ENCODE results near the gene BUD23. TPM values are rescaled to one million over a fixed set of nuclear protein-coding genes. Genes with fewer than 3 reads are reported as not detected.
A peak's percentile ranks its signal among the peaks of the same experiment; 100 is the strongest.
"Not testable (repeated sequence)": the region's sequence is repeated elsewhere in the genome, so short reads cannot be mapped to it uniquely, and the experiment has no call there.

BUD23 gene
- total and polyA plus RNA-seq, 4 experiments from 2014 or later: 54.3 to 187 (median 87.5) TPM

GRCh38 chr7:73718438-73718881 is 35.1 kb downstream of the BUD23 start:
- DNase-seq: peak in 2 of 5 donors; percentile 28 to 66
- POLR2A ChIA-PET (ENCODE audit: partially characterized antibody): interaction anchor here (0.8 to 2.2 kb wide), 6 partner anchors 13 to 889 kb away, joined by 3 to 8 read pairs (median 4); partner anchors contain the start of genes ABHD11 and BAZ1B
- no peaks in the 10 kb centered on the region for H3K27me3 Mint-ChIP-seq
- CTCF ChIA-PET (ENCODE audit: partially characterized antibody): interaction anchor here (1.6 to 2.0 kb wide), 2 partner anchors 16 to 112 kb away, joined by 6 to 9 read pairs; no protein-coding TSS in a partner anchor
- H3K9me3 Mint-ChIP-seq: no peaks in the 10 kb centered on the region
- H3K4me3 ChIP-seq (ENCODE audit: low read length in 2 of 2): peak overlapping the region; percentile 65 to 76
- H3K9me3 ChIP-seq (ENCODE audit: control insufficient read depth in 1 of 2, low read length in 2 of 2): no peaks in the 10 kb centered on the region
- no peaks in the 10 kb centered on the region for H3K27me3 ChIP-seq (ENCODE audit: insufficient read depth, low read length)
- intact Hi-C loops (cut with micrococcal nuclease): loop anchor here (1.0 to 5.0 kb wide), 2 partner anchors 35 to 51 kb away; partner anchors contain the start of genes BUD23, DNAJC30 and VPS37D
- peaks cover 34% of the 10 kb centered on the region for H3K4me1 ChIP-seq (ENCODE audit: insufficient read depth, low read length)
- H3K36me3 ChIP-seq (ENCODE audit: insufficient read depth, low read length): no peaks in the 10 kb centered on the region
- peaks cover 13 to 29% (median 20%) of the 10 kb centered on the region in 4 donors for H3K4me1 Mint-ChIP-seq
- no peaks in the 10 kb centered on the region for H3K36me3 Mint-ChIP-seq
- H3K27ac ChIP-seq (ENCODE audit: low read depth, low read length): peak overlapping the region; percentile 46
- H3K4me3 Mint-ChIP-seq: peak overlapping the region; percentile 83 to 92 (median 91)
- peak overlapping the region in 5 of 7 donors; percentile 15 to 96 (median 76) for H3K27ac Mint-ChIP-seq

- H3K27me3 Mint-ChIP-seq: no peaks in the 10 kb centered on the region
- CTCF ChIA-PET (ENCODE audit: partially characterized antibody): interaction anchor here (1.2 to 1.3 kb wide), 2 partner anchors 16 to 104 kb away, joined by 3 to 8 read pairs; no protein-coding TSS in a partner anchor
- peak within 1 kb of the TSS; percentile 46 for H3K27ac ChIP-seq (ENCODE audit: low read depth, low read length)
- no peaks in the 10 kb centered on the region for H3K9me3 Mint-ChIP-seq
- H3K4me1 Mint-ChIP-seq: peaks cover 13 to 29% (median 20%) of the 10 kb centered on the region in 4 donors
- POLR2A ChIA-PET (ENCODE audit: partially characterized antibody): interaction anchor here (1.2 to 2.1 kb wide), 3 partner anchors 13 to 20 kb away, joined by 3 to 10 read pairs (median 7); partner anchors contain the start of gene ABHD11
- H3K4me1 ChIP-seq (ENCODE audit: insufficient read depth, low read length): peaks cover 34% of the 10 kb centered on the region
- no peaks in the 10 kb centered on the region for H3K9me3 ChIP-seq (ENCODE audit: control insufficient read depth in 1 of 2, low read length in 2 of 2)
- H3K27ac Mint-ChIP-seq: peak within 1 kb of the TSS in 5 of 7 donors; percentile 68 to 90 (median 72)
- peak within 1 kb of the TSS; percentile 65 to 76 for H3K4me3 ChIP-seq (ENCODE audit: low read length in 2 of 2)
- H3K27me3 ChIP-seq (ENCODE audit: insufficient read depth, low read length): no peaks in the 10 kb centered on the region
- DNase-seq: peak; percentile 65 to 78 (median 71)
- no peaks in the 10 kb centered on the region for H3K36me3 Mint-ChIP-seq
- peak within 1 kb of the TSS; percentile 84 to 92 (median 91) for H3K4me3 Mint-ChIP-seq
- H3K36me3 ChIP-seq (ENCODE audit: insufficient read depth, low read length): no peaks in the 10 kb centered on the region
- intact Hi-C loops (cut with micrococcal nuclease): loop anchor here (1.0 to 5.0 kb wide), 3 partner anchors 19 to 52 kb away; partner anchors contain the start of genes ABHD11, BUD23, DNAJC30 and VPS37D
Measured at GRCh38 chr7:73718905-73719805, 35.8 kb downstream of the BUD23 start, which contains the start of gene STX1A. TSS of gene STX1A (minus strand) at chr7:73719669. CDS start at chr7:73719631, 38 bp downstream.

GRCh38 chr7:73719806-73720169 is 36.4 kb downstream of the BUD23 start:
- Histone ChIP-seq H3K27ac (ENCODE audit: low read depth, low read length) (no peak overlapping the region), H3K27me3 (ENCODE audit: insufficient read depth, low read length) (no peaks in the 10 kb centered on the region), H3K36me3 (ENCODE audit: insufficient read depth, low read length) (no peaks in the 10 kb centered on the region), H3K9me3 (ENCODE audit: control insufficient read depth in 1 of 2, low read length in 2 of 2) (no peaks in the 10 kb centered on the region), H3K4me3 (ENCODE audit: low read length in 2 of 2) (no peak overlapping the region), H3K4me1 (ENCODE audit: insufficient read depth, low read length) (peaks cover 34% of the 10 kb centered on the region)
- H3K27ac Mint-ChIP-seq: peak overlapping the region in 4 of 7 donors; percentile 68 to 90 (median 70)
- no peaks in the 10 kb centered on the region for H3K9me3 Mint-ChIP-seq
- DNase-seq: peak in 1 of 5 donors; percentile 25
- H3K27me3 Mint-ChIP-seq: peaks cover 0 to 2% of the 10 kb centered on the region in 2 donors
- H3K36me3 Mint-ChIP-seq: no peaks in the 10 kb centered on the region
- H3K4me1 Mint-ChIP-seq: peaks cover 14 to 29% (median 20%) of the 10 kb centered on the region in 4 donors
- intact Hi-C loops (cut with micrococcal nuclease): loop anchor here (1.0 to 5.0 kb wide), 2 partner anchors 19 to 52 kb away; partner anchors contain the start of genes ABHD11 and VPS37D
- CTCF ChIA-PET (ENCODE audit: partially characterized antibody): interaction anchor here (1.2 to 1.3 kb wide), 3 partner anchors 15 to 113 kb away, joined by 3 to 8 read pairs (median 4); no protein-coding TSS in a partner anchor
- POLR2A ChIA-PET (ENCODE audit: partially characterized antibody): interaction anchor here (1.2 to 2.1 kb wide), 3 partner anchors 14 to 19 kb away, joined by 3 to 10 read pairs (median 7); partner anchors contain the start of gene ABHD11
- peak overlapping the region; percentile 70 to 86 (median 82) for H3K4me3 Mint-ChIP-seq

- H3K27ac ChIP-seq (ENCODE audit: low read depth, low read length); H3K4me3 ChIP-seq (ENCODE audit: low read length in 2 of 2); H3K27me3 ChIP-seq (ENCODE audit: insufficient read depth, low read length); H3K36me3 ChIP-seq (ENCODE audit: insufficient read depth, low read length); H3K36me3 Mint-ChIP-seq; H3K9me3 ChIP-seq (ENCODE audit: control insufficient read depth in 1 of 2, low read length in 2 of 2); intact Hi-C loops (cut with micrococcal nuclease); H3K9me3 Mint-ChIP-seq; H3K27me3 Mint-ChIP-seq; DNase-seq: not testable (repeated sequence)
- ChIA-PET CTCF (ENCODE audit: partially characterized antibody) (interaction anchor here (1.2 to 1.3 kb wide), 3 partner anchors 14 to 114 kb away, joined by 3 to 8 read pairs (median 4); no protein-coding TSS in a partner anchor), POLR2A (ENCODE audit: partially characterized antibody) (interaction anchor here (1.2 to 2.1 kb wide), 3 partner anchors 15 to 18 kb away, joined by 3 to 10 read pairs (median 7); partner anchors contain the start of gene ABHD11)
- peaks cover 34% of the 10 kb centered on the region for H3K4me1 ChIP-seq (ENCODE audit: insufficient read depth, low read length)
- Mint-ChIP-seq H3K4me1 (peaks cover 14 to 29% (median 20%) of the 10 kb centered on the region in 4 donors), H3K4me3 (peak overlapping the region; percentile 70 to 86 (median 82)), H3K27ac (peak overlapping the region in 4 of 7 donors; percentile 44 to 90 (median 72))
Measured at GRCh38 chr7:73720443-73720842, 37.0 kb downstream of the BUD23 start.

GRCh38 chr7:73721377-73721817 is 38.0 kb downstream of the BUD23 start:
- intact Hi-C loops (cut with micrococcal nuclease): no loop called here
- Histone ChIP-seq H3K27ac (ENCODE audit: low read depth, low read length) (no peak overlapping the region), H3K4me1 (ENCODE audit: insufficient read depth, low read length) (peaks cover 29% of the 10 kb centered on the region), H3K4me3 (ENCODE audit: low read length in 2 of 2) (no peak overlapping the region), H3K9me3 (ENCODE audit: control insufficient read depth in 1 of 2, low read length in 2 of 2) (no peaks in the 10 kb centered on the region), H3K36me3 (ENCODE audit: insufficient read depth, low read length) (no peaks in the 10 kb centered on the region), H3K27me3 (ENCODE audit: insufficient read depth, low read length) (no peaks in the 10 kb centered on the region)
- no peak for DNase-seq
- ChIA-PET POLR2A (ENCODE audit: partially characterized antibody) (no interaction called here), CTCF (ENCODE audit: partially characterized antibody) (interaction anchor here (1.0 to 5.9 kb wide), 2 partner anchors 92 to 114 kb away, joined by 3 to 111 read pairs; no protein-coding TSS in a partner anchor)
- Mint-ChIP-seq H3K4me1 (peaks cover 14 to 25% (median 17%) of the 10 kb centered on the region in 4 donors), H3K36me3 (no peaks in the 10 kb centered on the region), H3K27me3 (peaks cover 0 to 2% of the 10 kb centered on the region in 2 donors), H3K9me3 (no peaks in the 10 kb centered on the region), H3K27ac (peak overlapping the region in 2 of 7 donors; percentile 71 to 75), H3K4me3 (peak overlapping the region in 4 of 8 donors; percentile 47 to 64 (median 52))

- H3K4me3 Mint-ChIP-seq; intact Hi-C loops (cut with micrococcal nuclease); H3K36me3 Mint-ChIP-seq; H3K27ac ChIP-seq (ENCODE audit: low read depth, low read length); H3K27me3 ChIP-seq (ENCODE audit: insufficient read depth, low read length); H3K9me3 ChIP-seq (ENCODE audit: control insufficient read depth in 1 of 2, low read length in 2 of 2); H3K36me3 ChIP-seq (ENCODE audit: insufficient read depth, low read length); H3K4me3 ChIP-seq (ENCODE audit: low read length in 2 of 2); H3K27me3 Mint-ChIP-seq; DNase-seq; POLR2A ChIA-PET (ENCODE audit: partially characterized antibody); H3K9me3 Mint-ChIP-seq: not testable (repeated sequence)
- peaks cover 11 to 21% (median 14%) of the 10 kb centered on the region in 4 donors for H3K4me1 Mint-ChIP-seq
- peak overlapping the region in 2 of 7 donors; percentile 22 to 71 for H3K27ac Mint-ChIP-seq
- CTCF ChIA-PET (ENCODE audit: partially characterized antibody): interaction anchor here (1.0 to 5.9 kb wide), 4 partner anchors 11 to 115 kb away, joined by 3 to 111 read pairs (median 4); partner anchors contain the start of gene ABHD11
- H3K4me1 ChIP-seq (ENCODE audit: insufficient read depth, low read length): peaks cover 21% of the 10 kb centered on the region
Measured at GRCh38 chr7:73722182-73722581, 38.8 kb downstream of the BUD23 start.

Data from CD4-positive, alpha-beta memory T cell (primary cell).